Mammary epithelial cell (primary cell): ENCODE results near the gene AQP9.

Experiments
- CTCF ChIP-seq, 2 donors: IDR thresholded peaks in 1 of 2; conservative IDR thresholded peaks in 1 of 2; 2 replicates each; pipeline ENCODE4 v1.5.1; 2011 to 2012; ENCODE audit warnings: inconsistent platforms in 2 of 2, low read length in 2 of 2, mild to moderate bottlenecking in 2 of 2, control low read depth in 1 of 2, low read depth in 1 of 2; ENCODE audit not compliant: insufficient read depth in 1 of 2; ENCODE audit errors: extremely low read depth in 1 of 2
- EZH2 ChIP-seq: IDR thresholded peaks from 2 replicates; pipeline ENCODE4 v1.6.1; 2012; ENCODE audit warnings: low read length, inconsistent platforms, borderline replicate concordance

GRCh38 chr15:58125333-58125732, 12.8 kb upstream of the AQP9 start:
- TF ChIP-seq CTCF (conservative IDR thresholded peaks at IDR 0.05 in 1 of 2, IDR thresholded peaks at IDR 0.05 in 1 of 2; ENCODE audit: extremely low read depth in 1 of 2, insufficient read depth in 1 of 2, low read depth in 1 of 2, low read length in 2 of 2) (no peak), EZH2 (no peak)
